Upper lobe of left lung (tissue), 6 donors: Measurements from ENCODE around the gene MICALL1. TPM values are rescaled to one million over a fixed set of nuclear protein-coding genes. Genes with fewer than 3 reads are reported as not detected.
"Not testable (repeated sequence)": the region's sequence is repeated elsewhere in the genome, so short reads cannot be mapped to it uniquely, and the experiment has no call there.

Source experiments
- ATAC-seq, 2 donors: fragments of 200-7000 bp; cut with Tn5 transposase; one replicate each; pipeline ENCODE4 v1.9.1; 2022; ENCODE audit warnings: mild to moderate bottlenecking in 2 of 2, moderate library complexity in 2 of 2; ENCODE audit not compliant: low FRiP score in 2 of 2
- DNase-seq, 2 donors: peaks; one replicate each; pipeline ENCODE4 v3.0.0-alpha.2; 2019 to 2020
- H3K27ac ChIP-seq, 4 donors: fragments of 200-600 bp; sonication (generic); one replicate each; pipeline ENCODE4 v1.5.1; 2016 to 2019
- H3K27me3 ChIP-seq, 4 donors: fragments of 200-600 bp; sonication (generic); one replicate each; pipeline ENCODE4 v1.5.1; 2017 to 2019
- H3K36me3 ChIP-seq, 4 donors: fragments of 200-600 bp; sonication (generic); one replicate each; pipeline ENCODE4 v1.5.1; 2016 to 2019
- H3K4me1 ChIP-seq, 4 donors: fragments of 200-600 bp; sonication (generic); one replicate each; pipeline ENCODE4 v1.5.1; 2018 to 2019
- H3K4me3 ChIP-seq, 4 donors: fragments of 200-600 bp; sonication (generic); one replicate each; pipeline ENCODE4 v1.5.1; 2017 to 2019; ENCODE audit warnings: mild to moderate bottlenecking in 2 of 4, moderate library complexity in 1 of 4
- H3K9me3 ChIP-seq, 4 donors: fragments of 200-600 bp; sonication (generic); one replicate each; pipeline ENCODE4 v1.5.1; 2018 to 2019
- EP300 ChIP-seq, 4 donors: sonication (generic); formaldehyde crosslinking; IDR thresholded peaks; one replicate each; pipeline ENCODE4 v1.5.1; 2017; ENCODE audit warnings: antibody characterized with exemption in 4 of 4, control low read depth in 2 of 4
- POLR2A ChIP-seq, 4 donors: fragments of 450-650 bp; IDR thresholded peaks; one replicate each; pipeline ENCODE4 v1.5.1; 2016 to 2017; ENCODE audit warnings: antibody characterized with exemption in 4 of 4, mild to moderate bottlenecking in 2 of 4
- POLR2AphosphoS5 ChIP-seq, 2 donors: sonication (generic); formaldehyde crosslinking; IDR thresholded peaks; one replicate each; pipeline ENCODE4 v1.5.1; 2017; ENCODE audit warnings: antibody characterized with exemption in 2 of 2
- WGBS, 2 donors: methylation state at CpG; one replicate each; pipeline ENCODE4 v1.1.5; 2017 to 2018; 5-methylcytosine and 5-hydroxymethylcytosine counted together
- total RNA-seq, 6 donors: library from RNA; depleted of rRNA in 4 of 6; stranded (reverse); fragments of >200 nt in 4 of 6; gene quantifications; one replicate each; pipeline versions ENCODE4 v1.1.0 to v1.2.1, GENCODE V29; 2016 to 2021
- TF ChIP-seq, protein P1 (sequence below), 6 experiments: fragments of 450-650 bp in 4 of 6; fragments of 200-600 bp in 2 of 6; sonication (generic) in 2 of 6; IDR thresholded peaks; one replicate each; pipeline ENCODE4 v1.5.1; 2016 to 2019; ENCODE audit warnings: antibody characterized with exemption in 6 of 6
- donor health status: DM: no; HTN: no; CAD: no; lungs with moderate emphysema.
- donor health status: DM: no; HTN: yes; CAD: no; lungs with severe emphysema.

Gene MICALL1
- total RNA-seq, 6 donors from 2014 or later = 24.3 to 47.1 (median 37.3) TPM

GRCh38 chr22:37951305-37951704 lies 45.2 kb downstream of the MICALL1 start:
- no peak overlapping the region for H3K27ac ChIP-seq
- DNase-seq (no peak), ATAC-seq (no peak)
- peaks cover 18 to 28% (median 21%) of the 10 kb centered on the region in 4 donors for H3K4me1 ChIP-seq
- H3K9me3 ChIP-seq = no peaks in the 10 kb centered on the region
- TF ChIP-seq, protein P1, sequence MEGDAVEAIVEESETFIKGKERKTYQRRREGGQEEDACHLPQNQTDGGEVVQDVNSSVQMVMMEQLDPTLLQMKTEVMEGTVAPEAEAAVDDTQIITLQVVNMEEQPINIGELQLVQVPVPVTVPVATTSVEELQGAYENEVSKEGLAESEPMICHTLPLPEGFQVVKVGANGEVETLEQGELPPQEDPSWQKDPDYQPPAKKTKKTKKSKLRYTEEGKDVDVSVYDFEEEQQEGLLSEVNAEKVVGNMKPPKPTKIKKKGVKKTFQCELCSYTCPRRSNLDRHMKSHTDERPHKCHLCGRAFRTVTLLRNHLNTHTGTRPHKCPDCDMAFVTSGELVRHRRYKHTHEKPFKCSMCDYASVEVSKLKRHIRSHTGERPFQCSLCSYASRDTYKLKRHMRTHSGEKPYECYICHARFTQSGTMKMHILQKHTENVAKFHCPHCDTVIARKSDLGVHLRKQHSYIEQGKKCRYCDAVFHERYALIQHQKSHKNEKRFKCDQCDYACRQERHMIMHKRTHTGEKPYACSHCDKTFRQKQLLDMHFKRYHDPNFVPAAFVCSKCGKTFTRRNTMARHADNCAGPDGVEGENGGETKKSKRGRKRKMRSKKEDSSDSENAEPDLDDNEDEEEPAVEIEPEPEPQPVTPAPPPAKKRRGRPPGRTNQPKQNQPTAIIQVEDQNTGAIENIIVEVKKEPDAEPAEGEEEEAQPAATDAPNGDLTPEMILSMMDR (IDR thresholded peaks at IDR 0.05) = no peak
- TF ChIP-seq POLR2A (IDR thresholded peaks at IDR 0.05) (no peak), EP300 (IDR thresholded peaks at IDR 0.05) (no peak), POLR2AphosphoS5 (IDR thresholded peaks at IDR 0.05) (no peak)
- no peak overlapping the region for H3K4me3 ChIP-seq
- H3K27me3 ChIP-seq = no peaks in the 10 kb centered on the region
- peaks cover 0 to under 1% (median 0%) of the 10 kb centered on the region in 4 donors for H3K36me3 ChIP-seq
- 59 to 63% methylated on average over 8 of the region's 8 CpGs for WGBS, 2 donors

DNA sequence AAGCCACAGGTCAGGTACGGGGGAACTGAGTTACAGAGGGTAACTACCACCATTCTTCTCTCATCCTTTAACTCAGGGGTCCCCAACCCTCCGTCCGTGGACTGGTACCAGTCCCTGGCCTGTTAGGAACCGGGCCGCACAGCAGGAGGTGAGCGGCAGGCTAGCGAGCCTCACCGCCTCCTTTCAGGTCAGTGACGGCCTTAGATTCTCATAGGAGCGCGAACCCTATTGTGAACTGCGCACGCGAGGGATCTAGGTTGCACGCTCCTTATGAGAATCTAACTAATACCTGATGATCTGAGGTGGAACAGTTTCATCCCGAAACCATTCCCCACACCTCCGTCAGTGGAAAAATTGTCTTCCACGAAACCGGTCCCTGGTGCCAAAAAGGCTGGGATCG lies 46.5 kb downstream of the MICALL1 start:
- not testable (repeated sequence) for H3K9me3 ChIP-seq, H3K27me3 ChIP-seq, DNase-seq, H3K27ac ChIP-seq
- H3K4me1 ChIP-seq = peaks cover 18 to 28% (median 21%) of the 10 kb centered on the region in 4 donors
- H3K36me3 ChIP-seq = peaks cover 5 to 14% (median 12%) of the 10 kb centered on the region in 4 donors
- ATAC-seq = peak in 1 of 2 donors; percentile 3
- WGBS, 2 donors = 16 to 18% methylated on average over 14 to 15 of the region's 20 CpGs
- peak overlapping the region; percentile 46 to 98 (median 87) for H3K4me3 ChIP-seq

DNA sequence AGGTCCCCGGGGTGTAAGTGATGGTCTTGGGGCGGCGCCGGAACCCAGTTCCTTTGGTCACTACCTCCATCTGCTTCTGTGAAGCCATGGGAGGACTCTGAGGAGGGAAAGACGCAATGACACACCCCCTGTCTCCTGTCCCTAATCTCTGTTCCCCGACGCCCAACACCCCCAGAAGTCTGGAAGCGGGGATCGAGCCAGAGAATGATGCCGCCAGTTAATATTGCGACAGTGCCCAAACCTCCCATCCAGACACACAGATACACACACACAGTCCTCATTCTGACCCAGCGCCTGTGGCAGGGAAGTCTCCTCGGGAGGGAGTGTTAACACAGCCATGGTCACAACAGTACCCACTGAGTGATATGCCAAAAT lies 47.0 kb downstream of the MICALL1 start:
- peaks cover 5 to 18% (median 16%) of the 10 kb centered on the region in 4 donors for H3K36me3 ChIP-seq

GRCh38 chr22:37953437-37954179 lies 47.5 kb downstream of the MICALL1 start, which contains the start of the genes C22orf23 and POLR2F:
Gene C22orf23 (minus strand): TSS chr22:37953601. CDS start chr22:37953149, 452 bp downstream.
Gene POLR2F (plus strand): TSS chr22:37953699. CDS start chr22:37953788, 89 bp downstream.
- peak; percentile 97 to 98 for ATAC-seq
- Histone ChIP-seq H3K36me3 (peaks cover 5 to 24% (median 22%) of the 10 kb centered on the region in 4 donors), H3K4me3 (peak within 1 kb of the TSS; percentile 80 to 98 (median 87)), H3K4me1 (peaks cover 18 to 28% (median 21%) of the 10 kb centered on the region in 4 donors), H3K9me3 (no peaks in the 10 kb centered on the region), H3K27me3 (no peaks in the 10 kb centered on the region), H3K27ac (peak within 1 kb of the TSS; percentile 66 to 91 (median 86))
- WGBS, 2 donors = 0% methylated on average over 48 to 52 of the region's 52 CpGs
- peak; percentile 93 to 96 for DNase-seq
- TF ChIP-seq POLR2A (IDR thresholded peaks at IDR 0.05) = peak in 3 of 4 donors; percentile 27 to 81 (median 40)
- no peak for TF ChIP-seq EP300 (IDR thresholded peaks at IDR 0.05)
- peak; percentile 76 to 90 for TF ChIP-seq POLR2AphosphoS5 (IDR thresholded peaks at IDR 0.05)
- TF ChIP-seq, protein P1 (IDR thresholded peaks at IDR 0.05) = peak in 1 of 6 experiments; percentile 26

More for the DNA sequence above, 47.0 kb downstream of the MICALL1 start:
- H3K27me3 ChIP-seq = no peaks in the 10 kb centered on the region
- H3K9me3 ChIP-seq = no peaks in the 10 kb centered on the region
- TF ChIP-seq POLR2AphosphoS5 (IDR thresholded peaks at IDR 0.05) = no peak
- TF ChIP-seq EP300 (IDR thresholded peaks at IDR 0.05) = no peak
- TF ChIP-seq POLR2A (IDR thresholded peaks at IDR 0.05) = no peak
- TF ChIP-seq, protein P1 (IDR thresholded peaks at IDR 0.05) = no peak
- ATAC-seq = peak; percentile 72 to 76
- peaks cover 18 to 28% (median 21%) of the 10 kb centered on the region in 4 donors for H3K4me1 ChIP-seq
- no peak for DNase-seq
- 0 to 1% methylated on average over 2 to 13 of the region's 13 CpGs for WGBS, 2 donors
- H3K27ac ChIP-seq = peak overlapping the region in 2 of 4 donors; percentile 88 to 91
- H3K4me3 ChIP-seq = peak overlapping the region; percentile 46 to 98 (median 87)

- H3K27me3 ChIP-seq = no peaks in the 10 kb centered on the region
- peaks cover 18 to 28% (median 21%) of the 10 kb centered on the region in 4 donors for H3K4me1 ChIP-seq
- no peaks in the 10 kb centered on the region for H3K9me3 ChIP-seq
- TF ChIP-seq POLR2A (IDR thresholded peaks at IDR 0.05) = no peak
- TF ChIP-seq, protein P1 (IDR thresholded peaks at IDR 0.05) = no peak
- TF ChIP-seq EP300 (IDR thresholded peaks at IDR 0.05) = no peak
- no peak for TF ChIP-seq POLR2AphosphoS5 (IDR thresholded peaks at IDR 0.05)
- H3K27ac ChIP-seq = no peak overlapping the region
- peaks cover 9 to 35% (median 32%) of the 10 kb centered on the region in 4 donors for H3K36me3 ChIP-seq
- H3K4me3 ChIP-seq = peak overlapping the region in 3 of 4 donors; percentile 84 to 98 (median 90)
- 67 to 71% methylated on average over 4 of the region's 4 CpGs for WGBS, 2 donors
- no peak for ATAC-seq
- DNase-seq = no peak
Measured at GRCh38 chr22:37954686-37955085, 48.6 kb downstream of the MICALL1 start.

- peaks cover 14 to 47% (median 42%) of the 10 kb centered on the region in 4 donors for H3K36me3 ChIP-seq
- not testable (repeated sequence) for H3K27me3 ChIP-seq, H3K9me3 ChIP-seq, DNase-seq, ATAC-seq, H3K4me3 ChIP-seq, H3K27ac ChIP-seq
- WGBS, 2 donors = 72 to 73% methylated on average over 15 of the region's 15 CpGs
- peaks cover 18 to 28% (median 21%) of the 10 kb centered on the region in 4 donors for H3K4me1 ChIP-seq
Measured at GRCh38 chr22:37955825-37956397, 49.8 kb downstream of the MICALL1 start.
